22Rv1 (cell line): ENCODE data around the gene RPL12.

Experiments used
- H3K27ac ChIP-seq: fragments of 450-650 bp; 2 replicates; pipeline ENCODE4 v1.5.1; 2017
- CTCF ChIP-seq: fragments of 450-650 bp; IDR thresholded peaks from 2 replicates; pipeline ENCODE4 v1.5.1; 2017; ENCODE audit warnings: mild to moderate bottlenecking
- ZFX ChIP-seq: fragments of 450-650 bp; IDR thresholded peaks from 2 replicates; pipeline ENCODE4 v1.6.1; 2017; ENCODE audit warnings: antibody characterized with exemption, borderline replicate concordance

Gene RPL12

GRCh38 chr9:127495884-127496555 lies 44.8 kb upstream of the RPL12 start:
- TF ChIP-seq CTCF: no peak
- no peak for TF ChIP-seq ZFX
- no peak overlapping the region for H3K27ac ChIP-seq

GRCh38 chr9:127494304-127494702 lies 43.1 kb upstream of the RPL12 start:
- no peak for TF ChIP-seq CTCF
- no peak for TF ChIP-seq ZFX
- no peak overlapping the region for H3K27ac ChIP-seq

- H3K27ac ChIP-seq: no peak overlapping the region
- TF ChIP-seq CTCF: no peak
- no peak for TF ChIP-seq ZFX
These were observed 42.5 kb upstream of the RPL12 start for GRCh38 chr9:127493592-127494303.

- TF ChIP-seq CTCF (no peak), ZFX (no peak)
These were observed 41.4 kb upstream of the RPL12 start for GRCh38 chr9:127492616-127493015.

GRCh38 chr9:127491516-127491915 lies 40.3 kb upstream of the RPL12 start:
- H3K27ac ChIP-seq: no peak overlapping the region
- TF ChIP-seq ZFX: no peak

More at GRCh38 chr9:127492616-127493015, 41.4 kb upstream of the RPL12 start:
- H3K27ac ChIP-seq: no peak overlapping the region

GRCh38 chr9:127490535-127491230 lies 39.5 kb upstream of the RPL12 start:
- no peak overlapping the region for H3K27ac ChIP-seq
- TF ChIP-seq ZFX (no peak), CTCF (no peak)

GRCh38 chr9:127489471-127490115 lies 38.4 kb upstream of the RPL12 start:
- TF ChIP-seq CTCF (no peak), ZFX (no peak)
- no peak overlapping the region for H3K27ac ChIP-seq
